GM19099 (cell line): ENCODE data around the gene PSKH1.
A peak's percentile ranks its signal among the peaks of the same experiment; 100 is the strongest.

Experiments
- POLR2A ChIP-seq: IDR thresholded peaks from 3 replicates; pipeline ENCODE4 v1.6.1; 2011; ENCODE audit warnings: low read depth; ENCODE audit not compliant: insufficient read length; ENCODE audit errors: extremely low read depth

The PSKH1 gene

GRCh38 chr16:67936880-67937605 lies 44.0 kb downstream of the PSKH1 start:
- TF ChIP-seq POLR2A: no peak

- TF ChIP-seq POLR2A: no peak
These were observed 46.7 kb downstream of the PSKH1 start for GRCh38 chr16:67939507-67940445.

- TF ChIP-seq POLR2A: no peak
These were observed 47.5 kb downstream of the PSKH1 start for GRCh38 chr16:67940446-67941089.

GRCh38 chr16:67941469-67942199 lies 48.6 kb downstream of the PSKH1 start:
- TF ChIP-seq POLR2A: no peak

- TF ChIP-seq POLR2A: no peak
These were observed 49.1 kb downstream of the PSKH1 start for GRCh38 chr16:67942200-67942509.

- TF ChIP-seq POLR2A: no peak
These were observed 49.6 kb downstream of the PSKH1 start for GRCh38 chr16:67942510-67943255.

- no peak for TF ChIP-seq POLR2A
These were observed 50.2 kb downstream of the PSKH1 start for GRCh38 chr16:67943256-67943618.

- TF ChIP-seq POLR2A: no peak
These were observed 50.8 kb downstream of the PSKH1 start, which contains the start of gene LCAT for GRCh38 chr16:67943619-67944504. LCAT (minus strand) TSS chr16:67944120; CDS start chr16:67944101, 19 bp downstream.

- TF ChIP-seq POLR2A: no peak
These were observed 51.8 kb downstream of the PSKH1 start for GRCh38 chr16:67944690-67945391.

- TF ChIP-seq POLR2A: no peak
These were observed 52.4 kb downstream of the PSKH1 start for GRCh38 chr16:67945392-67945933.

GRCh38 chr16:67946128-67946569 lies 53.1 kb downstream of the PSKH1 start:
- TF ChIP-seq POLR2A: no peak

- TF ChIP-seq POLR2A: peak; percentile 26
These were observed 54.0 kb downstream of the PSKH1 start for GRCh38 chr16:67946966-67947558.

- TF ChIP-seq POLR2A: no peak
These were observed 55.0 kb downstream of the PSKH1 start for GRCh38 chr16:67948015-67948414.
